ENCODE data around the gene NTPCR. TPM values are rescaled to one million over a fixed set of nuclear protein-coding genes. Genes with fewer than 3 reads are reported as not detected.

Gene NTPCR, protein sequence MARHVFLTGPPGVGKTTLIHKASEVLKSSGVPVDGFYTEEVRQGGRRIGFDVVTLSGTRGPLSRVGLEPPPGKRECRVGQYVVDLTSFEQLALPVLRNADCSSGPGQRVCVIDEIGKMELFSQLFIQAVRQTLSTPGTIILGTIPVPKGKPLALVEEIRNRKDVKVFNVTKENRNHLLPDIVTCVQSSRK
- total RNA-seq (2021; fragmentation: NEBNext Ultra II Directional; extraction: Animal tissue kit (Norgen Biotek cat#: 25700)): 10 to 100 TPM; 25.5 to 31.8 (median 28.2) TPM
- long read RNA-seq, full-length matches to known transcripts: 25 of 28 reads
- long read RNA-seq, partial matches to known transcripts: 1 of 28 reads
- long read RNA-seq, other reads (novel, unspliced or antisense): 2 of 28 reads

DNA sequence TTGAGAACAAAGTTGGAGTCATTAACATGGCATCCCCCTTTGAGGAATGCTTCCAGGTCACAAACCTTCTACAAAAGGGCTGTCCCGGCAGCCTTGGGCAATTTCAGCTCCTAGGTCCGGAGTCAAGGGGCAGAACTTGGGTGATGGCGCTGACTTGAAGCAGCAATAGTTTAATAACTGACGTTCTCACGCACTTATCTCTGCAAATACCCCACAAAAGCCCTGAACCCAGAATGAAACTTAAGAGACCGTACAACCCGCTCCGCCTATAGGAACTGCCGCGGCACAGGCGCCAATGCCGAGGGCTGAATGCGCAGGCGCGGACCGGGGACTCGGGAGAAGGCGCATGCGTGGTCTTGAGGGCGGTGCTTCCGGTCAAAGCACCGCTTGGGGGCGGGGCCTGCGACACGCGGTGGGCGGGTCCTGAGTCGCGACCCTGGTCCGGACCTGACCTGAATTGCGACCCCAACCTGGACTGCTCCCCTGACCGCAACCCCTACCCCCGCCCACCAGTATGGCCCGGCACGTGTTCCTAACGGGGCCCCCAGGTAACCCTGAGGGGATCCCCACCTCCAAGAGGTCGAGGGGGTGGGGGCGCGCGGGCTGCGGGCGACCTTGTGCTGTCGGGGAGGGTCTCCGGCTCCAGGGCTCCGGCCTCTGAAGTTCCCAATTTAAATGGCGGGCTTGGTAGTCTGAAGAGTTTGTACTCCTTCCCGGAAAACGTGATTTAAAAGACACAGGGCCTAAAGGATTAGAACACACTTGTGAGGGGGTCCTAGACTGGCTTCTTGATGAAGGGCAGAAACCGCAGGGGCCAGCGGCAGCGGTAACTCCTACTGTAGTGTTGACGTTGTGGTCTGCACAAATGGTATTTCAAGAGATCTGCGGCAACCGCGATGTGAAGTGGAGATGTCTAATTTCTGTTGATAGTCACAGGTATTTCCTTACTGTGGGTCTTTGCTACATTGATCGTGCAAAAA lies at the start of gene NTPCR:
TSS of gene NTPCR (plus strand) at position 415 of the 980 bp plus-strand sequence. CDS start at position 515, 100 bp downstream.
- H3K27ac Mint-ChIP-seq: peak within 1 kb of the TSS; percentile 87

DNA sequence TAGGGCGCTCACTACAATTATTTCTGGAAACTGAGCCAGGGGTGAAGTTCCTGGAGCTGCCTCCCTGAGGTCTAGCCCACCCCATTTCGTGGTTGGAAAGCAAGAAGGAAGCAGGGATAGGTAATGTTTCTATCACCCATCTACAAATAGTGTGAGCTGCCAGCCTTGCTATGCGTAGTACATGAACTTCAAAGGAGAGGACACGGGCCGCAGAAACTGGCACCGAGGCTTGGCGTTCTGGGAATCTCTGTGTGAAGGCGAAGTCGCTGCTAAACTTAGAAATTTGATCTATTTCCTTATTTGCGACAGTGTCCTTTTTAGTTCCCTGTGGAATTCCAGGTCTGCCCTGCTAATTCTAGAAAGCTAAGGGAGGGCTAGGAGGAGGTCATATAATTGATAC lies 49.6 kb upstream of the NTPCR start:
- H3K27ac Mint-ChIP-seq: no peak overlapping the region
- peaks cover 1% of the 10 kb centered on the region; the same call in 1 of the 2 replicates for H3K27me3 Mint-ChIP-seq (ENCODE audit: insufficient read depth)
- no peaks in the 10 kb centered on the region for H3K4me1 Mint-ChIP-seq (ENCODE audit: low read depth)
- no peak for DNase-seq
- 0 out of 2 replicates have a peak, but pooled peaks cover 3% of the 10 kb centered on the region for H3K36me3 Mint-ChIP-seq (ENCODE audit: low read depth)
- TF ChIP-seq, protein P1, sequence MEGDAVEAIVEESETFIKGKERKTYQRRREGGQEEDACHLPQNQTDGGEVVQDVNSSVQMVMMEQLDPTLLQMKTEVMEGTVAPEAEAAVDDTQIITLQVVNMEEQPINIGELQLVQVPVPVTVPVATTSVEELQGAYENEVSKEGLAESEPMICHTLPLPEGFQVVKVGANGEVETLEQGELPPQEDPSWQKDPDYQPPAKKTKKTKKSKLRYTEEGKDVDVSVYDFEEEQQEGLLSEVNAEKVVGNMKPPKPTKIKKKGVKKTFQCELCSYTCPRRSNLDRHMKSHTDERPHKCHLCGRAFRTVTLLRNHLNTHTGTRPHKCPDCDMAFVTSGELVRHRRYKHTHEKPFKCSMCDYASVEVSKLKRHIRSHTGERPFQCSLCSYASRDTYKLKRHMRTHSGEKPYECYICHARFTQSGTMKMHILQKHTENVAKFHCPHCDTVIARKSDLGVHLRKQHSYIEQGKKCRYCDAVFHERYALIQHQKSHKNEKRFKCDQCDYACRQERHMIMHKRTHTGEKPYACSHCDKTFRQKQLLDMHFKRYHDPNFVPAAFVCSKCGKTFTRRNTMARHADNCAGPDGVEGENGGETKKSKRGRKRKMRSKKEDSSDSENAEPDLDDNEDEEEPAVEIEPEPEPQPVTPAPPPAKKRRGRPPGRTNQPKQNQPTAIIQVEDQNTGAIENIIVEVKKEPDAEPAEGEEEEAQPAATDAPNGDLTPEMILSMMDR (IDR thresholded peaks at IDR 0.05): no peak
- peaks cover 22% of the 10 kb centered on the region for H3K9me3 Mint-ChIP-seq
- H3K4me3 Mint-ChIP-seq: no peak overlapping the region

More for the DNA sequence above, at the start of gene NTPCR:
- Mint-ChIP-seq H3K4me3 (peak within 1 kb of the TSS; percentile 97), H3K4me1 (ENCODE audit: low read depth) (peaks cover 45% of the 10 kb centered on the region), H3K36me3 (ENCODE audit: low read depth) (no peaks in the 10 kb centered on the region), H3K27me3 (ENCODE audit: insufficient read depth) (no peaks in the 10 kb centered on the region; the same call in 1 of the 2 replicates), H3K9me3 (no peaks in the 10 kb centered on the region)
- peak; percentile 86 for DNase-seq
- TF ChIP-seq, protein P1 (IDR thresholded peaks at IDR 0.05): 0 out of 2 replicates have a peak, but pooled peaks have one; percentile 26

DNA sequence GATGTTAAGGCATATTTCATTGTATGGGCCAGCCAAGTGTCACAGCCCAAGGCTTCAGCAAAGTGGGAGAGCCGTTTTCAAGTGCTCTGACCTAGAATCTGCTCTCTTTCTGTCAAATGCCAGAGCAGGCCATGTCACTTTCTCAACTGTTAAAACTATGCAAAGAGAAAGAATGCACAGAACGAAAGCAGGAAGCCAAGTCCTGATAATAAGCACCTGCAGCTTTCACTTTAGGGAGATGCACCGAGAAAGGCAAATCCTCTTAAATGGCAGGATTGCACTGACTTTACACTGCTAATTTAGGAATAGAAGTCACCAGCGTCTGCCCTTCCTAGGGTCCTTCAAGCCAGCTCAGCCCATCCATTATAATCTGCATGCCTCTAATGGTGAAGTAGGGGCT lies 49.2 kb upstream of the NTPCR start:
- H3K9me3 Mint-ChIP-seq: peaks cover 17% of the 10 kb centered on the region
- H3K27ac Mint-ChIP-seq: no peak overlapping the region
- TF ChIP-seq, protein P1 (IDR thresholded peaks at IDR 0.05): no peak
- H3K4me1 Mint-ChIP-seq (ENCODE audit: low read depth): no peaks in the 10 kb centered on the region
- no peak overlapping the region for H3K4me3 Mint-ChIP-seq
- H3K36me3 Mint-ChIP-seq (ENCODE audit: low read depth): 0 out of 2 replicates have a peak, but pooled peaks cover 3% of the 10 kb centered on the region
- no peak for DNase-seq
- peaks cover 1% of the 10 kb centered on the region; the same call in 1 of the 2 replicates for H3K27me3 Mint-ChIP-seq (ENCODE audit: insufficient read depth)

DNA sequence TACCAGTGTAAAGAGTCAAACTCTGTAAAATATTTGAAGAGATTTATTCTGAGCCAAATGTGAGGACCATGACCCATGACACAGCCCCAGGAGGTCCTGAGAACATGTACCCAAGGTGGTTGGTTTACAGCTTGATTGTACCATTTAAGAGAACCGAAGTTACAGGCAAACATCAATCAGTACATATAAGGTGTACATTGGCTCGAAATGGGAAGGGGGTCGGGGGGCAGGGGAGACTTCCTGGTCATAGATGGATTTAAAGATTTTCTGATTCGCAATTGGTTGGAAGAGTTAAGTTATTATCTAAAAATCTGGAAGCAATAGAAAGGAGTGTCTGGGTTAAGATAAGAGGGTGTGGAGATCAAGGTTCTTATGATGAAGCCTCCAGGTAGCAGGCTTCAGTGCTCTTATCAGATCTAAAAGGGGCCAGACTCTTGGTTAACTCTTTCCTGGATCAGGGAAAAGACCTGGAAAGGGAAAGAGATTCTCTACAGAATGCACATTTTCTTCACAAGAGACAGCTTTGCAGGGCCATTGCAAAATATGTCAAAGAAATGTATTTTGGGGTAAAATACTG lies 47.5 kb upstream of the NTPCR start:
- TF ChIP-seq, protein P1 (IDR thresholded peaks at IDR 0.05): no peak
- no peak overlapping the region for H3K4me3 Mint-ChIP-seq
- no peaks in the 10 kb centered on the region; the same call in 1 of the 2 replicates for H3K27me3 Mint-ChIP-seq (ENCODE audit: insufficient read depth)
- no peak for DNase-seq
- H3K9me3 Mint-ChIP-seq: peaks cover 16% of the 10 kb centered on the region
- H3K36me3 Mint-ChIP-seq (ENCODE audit: low read depth): 0 out of 2 replicates have a peak, but pooled peaks cover 3% of the 10 kb centered on the region
- H3K27ac Mint-ChIP-seq: no peak overlapping the region
- no peaks in the 10 kb centered on the region for H3K4me1 Mint-ChIP-seq (ENCODE audit: low read depth)

DNA sequence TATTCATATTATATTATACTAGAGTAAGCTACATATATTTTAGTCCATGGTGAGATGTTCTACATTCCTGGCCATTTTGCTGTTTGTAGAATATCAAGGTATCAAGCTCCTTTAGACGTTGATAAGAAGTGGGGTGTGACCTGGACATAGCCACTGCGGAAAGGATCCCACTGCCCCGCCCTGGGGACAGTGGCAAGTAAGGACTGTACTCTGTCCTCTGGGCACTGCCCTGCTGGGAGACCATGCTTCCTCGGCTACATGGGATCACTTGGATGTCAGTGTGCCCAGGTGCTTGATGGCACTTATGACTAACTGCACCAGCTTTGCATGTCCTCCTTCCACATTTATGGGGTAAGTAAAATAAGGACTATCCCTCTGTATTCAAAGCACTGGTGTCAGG lies 46.3 kb upstream of the NTPCR start:
- Mint-ChIP-seq H3K27ac (no peak overlapping the region), H3K27me3 (ENCODE audit: insufficient read depth) (peaks cover under 1% of the 10 kb centered on the region; the same call in 1 of the 2 replicates), H3K4me1 (ENCODE audit: low read depth) (no peaks in the 10 kb centered on the region), H3K9me3 (peaks cover 13% of the 10 kb centered on the region), H3K36me3 (ENCODE audit: low read depth) (no peaks in the 10 kb centered on the region), H3K4me3 (no peak overlapping the region)
- DNase-seq: no peak
- TF ChIP-seq, protein P1 (IDR thresholded peaks at IDR 0.05): no peak
